H9 (cell line): ENCODE measurements around the gene SLC9B1. TPM values are rescaled to one million over a fixed set of nuclear protein-coding genes. Genes with fewer than 3 reads are reported as not detected.
"Not testable (repeated sequence)": the region's sequence is repeated elsewhere in the genome, so short reads cannot be mapped to it uniquely, and the experiment has no call there.

Experiments used
- DNase-seq: peaks from one replicate; pipeline ENCODE4 v3.0.0-alpha.2; 2017
- H2AFZ ChIP-seq: one replicate; pipeline ENCODE4 v1.6.1; 2013; ENCODE audit warnings: mild to moderate bottlenecking, low read length, control low read depth, moderate library complexity
- H2AK5ac ChIP-seq: 2 replicates; pipeline ENCODE4 v1.6.1; 2013; ENCODE audit warnings: low read length, control low read depth, mixed read lengths; ENCODE audit not compliant: insufficient read length
- H2BK120ac ChIP-seq: one replicate; pipeline ENCODE4 v1.6.1; 2013; ENCODE audit warnings: low read depth, mild to moderate bottlenecking, low read length, control low read depth, inconsistent platforms; ENCODE audit not compliant: poor library complexity, severe bottlenecking
- H2BK12ac ChIP-seq: 2 replicates; pipeline ENCODE4 v1.6.1; 2013; ENCODE audit warnings: low read length, control low read depth, mixed read lengths, low read depth; ENCODE audit not compliant: insufficient read length
- H2BK15ac ChIP-seq: 2 replicates; pipeline ENCODE4 v1.6.1; 2013; ENCODE audit warnings: low read depth, low read length, control low read depth
- H2BK20ac ChIP-seq: one replicate; pipeline ENCODE4 v1.6.1; 2013; ENCODE audit warnings: low read depth, mild to moderate bottlenecking, low read length, control low read depth, inconsistent platforms; ENCODE audit not compliant: poor library complexity, severe bottlenecking
- H2BK5ac ChIP-seq: 2 replicates; pipeline ENCODE4 v1.6.1; 2013; ENCODE audit warnings: low read length, control low read depth, mixed read lengths; ENCODE audit not compliant: insufficient read length
- H3K14ac ChIP-seq: 2 replicates; pipeline ENCODE4 v1.6.1; 2013; ENCODE audit warnings: low read length, control low read depth; ENCODE audit not compliant: insufficient read depth
- H3K18ac ChIP-seq: 2 replicates; pipeline ENCODE4 v1.6.1; 2013; ENCODE audit warnings: low read depth, mild to moderate bottlenecking, mixed read lengths, low read length, control low read depth; ENCODE audit not compliant: insufficient read length
- H3K23ac ChIP-seq: 2 replicates; pipeline ENCODE4 v1.6.1; 2013; ENCODE audit warnings: low read length, control low read depth, mixed read lengths, low read depth; ENCODE audit not compliant: insufficient read length
- H3K23me2 ChIP-seq: 2 replicates; pipeline ENCODE4 v1.6.1; 2013; ENCODE audit warnings: low read depth, mild to moderate bottlenecking, mixed read lengths, low read length, control low read depth; ENCODE audit not compliant: insufficient read length, poor library complexity, severe bottlenecking
- H3K27ac ChIP-seq: 2 replicates; pipeline ENCODE4 v1.5.1; 2013; ENCODE audit warnings: low read length, control low read depth, mixed read lengths, low read depth; ENCODE audit not compliant: insufficient read length
- H3K27me3 ChIP-seq: 2 replicates; pipeline ENCODE4 v1.6.1; 2013; ENCODE audit warnings: low read length, control low read depth, inconsistent platforms; ENCODE audit not compliant: insufficient read depth
- H3K4ac ChIP-seq: 2 replicates; pipeline ENCODE4 v1.6.1; 2013; ENCODE audit warnings: low read depth, mild to moderate bottlenecking, control low read depth, inconsistent platforms, low read length, moderate library complexity
- H3K4me1 ChIP-seq: 2 replicates; pipeline ENCODE4 v1.6.1; 2013; ENCODE audit warnings: low read length, control low read depth, inconsistent platforms; ENCODE audit not compliant: insufficient read depth
- H3K4me2 ChIP-seq: 2 replicates; pipeline ENCODE4 v1.6.1; 2013; ENCODE audit warnings: low read length, control low read depth, mixed read lengths; ENCODE audit not compliant: insufficient read length, insufficient read depth
- H3K56ac ChIP-seq: 2 replicates; pipeline ENCODE4 v1.6.1; 2013; ENCODE audit warnings: low read depth, mild to moderate bottlenecking, mixed read lengths, low read length, control low read depth; ENCODE audit not compliant: insufficient read length
- H3K79me1 ChIP-seq: 2 replicates; pipeline ENCODE4 v1.6.1; 2013; ENCODE audit warnings: low read depth, mild to moderate bottlenecking, moderate library complexity, low read length, control low read depth, inconsistent platforms; ENCODE audit not compliant: insufficient read depth, poor library complexity, severe bottlenecking
- H3K79me2 ChIP-seq: 2 replicates; pipeline ENCODE4 v1.6.1; 2013; ENCODE audit warnings: low read length, control low read depth, inconsistent platforms; ENCODE audit not compliant: insufficient read depth
- H3K9ac ChIP-seq: 2 replicates; pipeline ENCODE4 v1.6.1; 2013; ENCODE audit warnings: low read length, control low read depth, mixed read lengths; ENCODE audit not compliant: insufficient read length; ENCODE audit errors: extremely low read depth
- H3K9me3 ChIP-seq: one replicate; pipeline ENCODE4 v1.6.1; 2013; ENCODE audit warnings: low read depth, low read length, inconsistent platforms; ENCODE audit not compliant: control insufficient read depth
- H3T11ph ChIP-seq: one replicate; pipeline ENCODE4 v1.6.1; 2013; ENCODE audit warnings: mild to moderate bottlenecking, low read length, control low read depth, inconsistent platforms
- H4K20me1 ChIP-seq: one replicate; pipeline ENCODE4 v1.6.1; 2013; ENCODE audit not compliant: control insufficient read depth, insufficient read length, insufficient read depth
- H4K5ac ChIP-seq: 2 replicates; pipeline ENCODE4 v1.6.1; 2013; ENCODE audit warnings: low read depth, mild to moderate bottlenecking, mixed read lengths, low read length, control low read depth; ENCODE audit not compliant: insufficient read length
- H4K8ac ChIP-seq: replicated peaks from 2 replicates; pipeline ENCODE4 v1.6.1; 2013; ENCODE audit warnings: low read length, control low read depth, mixed read lengths, low read depth; ENCODE audit not compliant: insufficient read length
- H4K91ac ChIP-seq: 2 replicates; pipeline ENCODE4 v1.6.1; 2013; ENCODE audit warnings: low read depth, mild to moderate bottlenecking, moderate library complexity, mixed read lengths, low read length, control low read depth; ENCODE audit not compliant: insufficient read length
- H3K27ac Mint-ChIP-seq, 3 experiments: 2 replicates in 2 of 3; 3 replicates in 1 of 3; pipeline ENCODE4 v1.8.0; 2020 to 2021; ENCODE audit warnings: mixed read lengths in 3 of 3, mild to moderate bottlenecking in 1 of 3, moderate library complexity in 1 of 3
- H3K27me3 Mint-ChIP-seq: 2 replicates; pipeline ENCODE4 v1.8.0; 2021; ENCODE audit warnings: low read depth, mild to moderate bottlenecking, moderate library complexity, mixed read lengths
- H3K36me3 Mint-ChIP-seq, 3 experiments: 2 replicates in 2 of 3; 3 replicates in 1 of 3; pipeline ENCODE4 v1.8.0; 2020 to 2021; ENCODE audit warnings: low read depth in 3 of 3, mixed read lengths in 3 of 3; ENCODE audit not compliant: insufficient read depth in 1 of 3
- H3K4me1 Mint-ChIP-seq, 2 experiments: 2 replicates each; pipeline ENCODE4 v1.8.0; 2020; ENCODE audit warnings: mixed read lengths in 2 of 2
- H3K4me3 Mint-ChIP-seq, 2 experiments: 2 replicates in 1 of 2; 3 replicates in 1 of 2; pipeline ENCODE4 v1.8.0; 2020 to 2021; ENCODE audit warnings: mild to moderate bottlenecking in 2 of 2, mixed read lengths in 2 of 2, moderate library complexity in 1 of 2
- H3K9me3 Mint-ChIP-seq, 2 experiments: 2 replicates in 1 of 2; 3 replicates in 1 of 2; pipeline ENCODE4 v1.8.0; 2020; ENCODE audit warnings: mild to moderate bottlenecking in 2 of 2, mixed read lengths in 2 of 2, moderate library complexity in 1 of 2
- WGBS: extraction: QIAGEN DNeasy Blood & Tissue Kit; methylation state at CpG from one replicate; pipeline ENCODE4 v1.1.7; 2013; ENCODE audit warnings: missing lambda C conversion rate, low lambda C conversion rate, mixed read lengths; ENCODE audit not compliant: insufficient read length; ENCODE audit errors: extremely low coverage; 5-methylcytosine and 5-hydroxymethylcytosine counted together
- total RNA-seq: library from RNA; stranded (reverse); gene quantifications from 2 replicates; pipeline ENCODE4 v1.2.1, GENCODE V29; 2021

Gene SLC9B1
- total RNA-seq, 1 experiment from 2014 or later = 0.59 TPM

GRCh38 chr4:102888570-102888969 lies 130.9 kb downstream of the SLC9B1 start:
- H3K18ac ChIP-seq, H2BK120ac ChIP-seq, H3K27ac ChIP-seq, H3K27me3 ChIP-seq, H3K4me1 ChIP-seq, H3T11ph ChIP-seq, H3K4me2 ChIP-seq, H3K23ac ChIP-seq, H2BK5ac ChIP-seq, H3K56ac ChIP-seq, H4K8ac ChIP-seq, H3K23me2 ChIP-seq, H3K4me3 Mint-ChIP-seq, H3K79me1 ChIP-seq, H4K20me1 ChIP-seq, H2AFZ ChIP-seq, H2AK5ac ChIP-seq, H3K4ac ChIP-seq, H3K14ac ChIP-seq, H3K27me3 Mint-ChIP-seq, H2BK15ac ChIP-seq, H2BK12ac ChIP-seq, H3K9me3 Mint-ChIP-seq, H3K27ac Mint-ChIP-seq, H4K91ac ChIP-seq, H2BK20ac ChIP-seq, H3K79me2 ChIP-seq, H4K5ac ChIP-seq, H3K9ac ChIP-seq, H3K9me3 ChIP-seq: not testable (repeated sequence)
- WGBS = no CpG with 5 or more reads among the region's 2 CpGs
- peaks cover 4 to 12% (median 6%) of the 10 kb centered on the region in 3 experiments; a peak in 4 of 7 replicates for H3K36me3 Mint-ChIP-seq
- peaks cover 11 to 17% of the 10 kb centered on the region in 2 experiments for H3K4me1 Mint-ChIP-seq
- peak; percentile 36 for DNase-seq
